OCI-LY3 (cell line): ENCODE results near the gene PRCC.

Experiments
- H2AFZ ChIP-seq: fragments of 200-600, 300-600 bp; shearing (Covaris generic); 2 replicates; pipeline ENCODE4 v1.6.0; 2014; ENCODE audit warnings: antibody characterized with exemption, low read depth, low read length
- H3K27ac ChIP-seq: fragments of 200-600, 300-600 bp; sonication (generic); 2 replicates; pipeline ENCODE4 v1.5.1; 2014; ENCODE audit warnings: mild to moderate bottlenecking, low read length, moderate library complexity, mixed read lengths
- H3K27me3 ChIP-seq: fragments of 200-600, 300-600 bp; sonication (generic); 2 replicates; pipeline ENCODE4 v1.6.1; 2014; ENCODE audit warnings: low read depth, low read length, mixed read lengths
- H3K36me3 ChIP-seq: fragments of 200-600, 300-600 bp; sonication (generic); replicated peaks from 2 replicates; pipeline ENCODE3; 2014; ENCODE audit warnings: low read depth, low read length, mixed read lengths
- H3K4me1 ChIP-seq: fragments of 300-600, 200-600 bp; sonication (generic); 2 replicates; pipeline ENCODE4 v1.6.1; 2014; ENCODE audit warnings: low read length, mixed read lengths
- H3K4me2 ChIP-seq: fragments of 200-600, 300-600 bp; sonication (generic); 2 replicates; pipeline ENCODE4 v1.6.1; 2014; ENCODE audit warnings: low read length, mixed read lengths
- H3K4me3 ChIP-seq: fragments of 300-600, 200-600 bp; sonication (generic); 2 replicates; pipeline ENCODE4 v1.5.1; 2014; ENCODE audit warnings: antibody characterized with exemption, mild to moderate bottlenecking, low read length, moderate library complexity
- H3K79me2 ChIP-seq: fragments of 300-600, 200-600 bp; shearing (Covaris generic); 2 replicates; pipeline ENCODE4 v1.6.1; 2014; ENCODE audit warnings: mild to moderate bottlenecking, low read length, mixed read lengths
- H3K9ac ChIP-seq: fragments of 300-600, 200-600 bp; shearing (Covaris generic); 2 replicates; pipeline ENCODE4 v1.6.0; 2014; ENCODE audit warnings: mild to moderate bottlenecking, low read length, moderate library complexity
- H3K9me3 ChIP-seq: fragments of 200-600, 300-600 bp; shearing (Covaris generic); 2 replicates; pipeline ENCODE4 v1.6.1; 2014; ENCODE audit warnings: low read length, mixed read lengths; ENCODE audit not compliant: insufficient read depth
- H4K20me1 ChIP-seq: fragments of 200-600, 300-600 bp; sonication (generic); 2 replicates; pipeline ENCODE4 v1.6.1; 2016; ENCODE audit warnings: low read length, mixed read lengths; ENCODE audit not compliant: insufficient read depth
- CTCF ChIP-seq: fragments of 200-600, 300-600 bp; sonication (generic); IDR thresholded peaks from 2 replicates; pipeline ENCODE4 v1.5.1; 2014; ENCODE audit warnings: antibody characterized with exemption, low read length, low read depth
- EZH2phosphoT487 ChIP-seq: fragments of 200-600 bp; shearing (Covaris generic); IDR thresholded peaks from 2 replicates; pipeline ENCODE4 v1.6.1; 2018; ENCODE audit warnings: antibody characterized with exemption, mixed run types, low read depth

The PRCC gene

GRCh38 chr1:156786640-156787039 lies 19.3 kb downstream of the PRCC start:
- Histone ChIP-seq H4K20me1 (peaks cover 8% of the 10 kb centered on the region), H3K36me3 (peaks cover 41% of the 10 kb centered on the region)

DNA sequence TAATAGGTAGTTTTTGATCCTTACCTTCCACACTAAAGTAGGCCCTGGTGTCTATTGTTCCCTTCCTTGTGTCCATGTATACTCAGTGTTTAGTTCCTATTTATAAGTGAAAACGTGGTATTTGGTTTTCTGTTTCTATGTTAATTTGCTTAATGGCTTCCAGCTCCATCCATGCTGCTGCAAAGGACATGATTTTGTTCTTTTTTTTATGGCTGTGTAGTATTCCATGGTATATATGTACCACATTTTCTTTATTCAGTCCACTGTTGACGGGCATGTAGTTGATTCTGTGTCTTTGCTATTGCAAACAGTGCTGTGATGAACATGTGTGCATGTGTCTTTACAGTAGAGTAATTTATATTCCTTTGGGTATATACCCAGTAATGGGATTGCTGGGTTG lies 20.8 kb downstream of the PRCC start:
- TF ChIP-seq EZH2phosphoT487, result no peak
- TF ChIP-seq CTCF, result no peak
- H3K4me3 ChIP-seq, result no peak overlapping the region
- peaks cover 44% of the 10 kb centered on the region for H3K36me3 ChIP-seq
- H3K9me3 ChIP-seq, result no peaks in the 10 kb centered on the region
- no peak overlapping the region for H3K4me2 ChIP-seq
- H3K27me3 ChIP-seq, result no peaks in the 10 kb centered on the region
- H3K4me1 ChIP-seq, result no peaks in the 10 kb centered on the region
- H3K79me2 ChIP-seq, result 0 out of 2 replicates have a peak, but pooled peaks cover 10% of the 10 kb centered on the region
- H3K27ac ChIP-seq, result no peak overlapping the region
- peaks cover 8% of the 10 kb centered on the region for H4K20me1 ChIP-seq
- H3K9ac ChIP-seq, result no peak overlapping the region
- no peak overlapping the region for H2AFZ ChIP-seq

More at GRCh38 chr1:156786640-156787039, 19.3 kb downstream of the PRCC start:
- H3K4me1 ChIP-seq, result no peaks in the 10 kb centered on the region
- no peak overlapping the region for H3K27ac ChIP-seq
- H3K9ac ChIP-seq, result no peak overlapping the region
- TF ChIP-seq EZH2phosphoT487, result no peak
- TF ChIP-seq CTCF, result no peak
- no peak overlapping the region for H2AFZ ChIP-seq
- H3K79me2 ChIP-seq, result peaks cover 17% of the 10 kb centered on the region
- no peaks in the 10 kb centered on the region for H3K27me3 ChIP-seq
- no peaks in the 10 kb centered on the region for H3K9me3 ChIP-seq
- no peak overlapping the region for H3K4me2 ChIP-seq
- H3K4me3 ChIP-seq, result no peak overlapping the region

DNA sequence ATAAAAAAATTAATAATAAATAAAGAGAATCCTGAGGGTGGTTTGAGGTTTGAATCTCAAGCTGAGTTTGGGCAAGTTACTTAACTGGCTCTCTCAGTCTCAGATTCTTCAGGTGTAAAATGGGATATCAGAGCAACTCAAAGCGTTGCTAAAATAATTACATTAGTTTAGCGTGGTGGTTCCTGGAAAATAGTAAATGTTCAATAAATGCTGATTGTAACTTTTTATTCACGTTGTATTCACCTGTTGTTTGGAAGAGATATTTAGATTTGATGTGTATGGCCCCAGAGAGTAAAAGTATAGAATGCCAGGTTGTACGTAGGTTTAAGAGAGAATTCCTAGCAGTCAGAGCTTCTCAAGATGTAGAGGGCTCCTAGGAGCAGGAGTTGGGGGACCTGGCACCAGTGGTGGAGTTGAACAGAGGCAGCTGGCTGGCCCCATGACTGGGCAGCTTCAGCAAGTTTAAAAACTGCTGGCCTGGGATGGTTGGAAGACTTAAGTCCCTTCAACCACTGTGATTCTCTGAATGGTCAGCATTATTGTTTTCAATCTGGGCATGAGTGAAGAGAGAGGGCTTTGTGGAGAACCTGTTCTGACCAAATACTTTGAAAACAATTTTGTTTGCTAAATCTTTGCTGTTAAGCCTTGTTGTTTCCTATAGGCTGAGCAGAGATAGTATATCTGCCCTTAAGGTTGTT lies 22.4 kb downstream of the PRCC start:
- peaks cover 47% of the 10 kb centered on the region for H3K36me3 ChIP-seq
- H3K9me3 ChIP-seq, result no peaks in the 10 kb centered on the region
- H2AFZ ChIP-seq, result no peak overlapping the region
- 0 out of 2 replicates have a peak, but pooled peaks cover 4% of the 10 kb centered on the region for H3K79me2 ChIP-seq
- no peaks in the 10 kb centered on the region for H3K27me3 ChIP-seq
- H3K9ac ChIP-seq, result no peak overlapping the region
- no peaks in the 10 kb centered on the region for H3K4me1 ChIP-seq
- H3K4me2 ChIP-seq, result no peak overlapping the region
- TF ChIP-seq CTCF, result no peak
- no peak for TF ChIP-seq EZH2phosphoT487
- no peak overlapping the region for H3K27ac ChIP-seq
- peaks cover 8% of the 10 kb centered on the region for H4K20me1 ChIP-seq
- no peak overlapping the region for H3K4me3 ChIP-seq

- Histone ChIP-seq H3K36me3 (peaks cover 65% of the 10 kb centered on the region), H3K79me2 (0 out of 2 replicates have a peak, but pooled peaks cover 3% of the 10 kb centered on the region), H3K4me1 (peaks cover 9% of the 10 kb centered on the region; the same call in 1 of the 2 replicates), H3K4me2 (no peak overlapping the region), H4K20me1 (peaks cover 13% of the 10 kb centered on the region; the same call in 1 of the 2 replicates), H2AFZ (no peak overlapping the region), H3K9me3 (no peaks in the 10 kb centered on the region), H3K27ac (no peak overlapping the region), H3K27me3 (no peaks in the 10 kb centered on the region), H3K9ac (no peak overlapping the region), H3K4me3 (no peak overlapping the region)
- no peak for TF ChIP-seq EZH2phosphoT487
- no peak for TF ChIP-seq CTCF
Measured at GRCh38 chr1:156794506-156795373, 27.4 kb downstream of the PRCC start.
